H1 (cell line): Measurements from ENCODE around the gene SYNJ2. TPM values are rescaled to one million over a fixed set of nuclear protein-coding genes. Genes with fewer than 3 reads are reported as not detected.

Source experiments
- PHF8 ChIP-seq: fragments of 200-600 bp; sonication (generic); conservative IDR thresholded peaks from 2 replicates; pipeline ENCODE4 v1.7.1; 2012; ENCODE audit warnings: low read depth, mild to moderate bottlenecking, inconsistent platforms, low read length, moderate library complexity
- polyA plus RNA-seq, 7 experiments: library from polyadenylated mRNA; depleted of rRNA in 3 of 7; stranded (reverse) in 5 of 7; unstranded in 2 of 7; fragments of >200 nt in 5 of 7; fragments of 200-250 nt in 2 of 7; gene quantifications; 1 replicate in 5 of 7; 2 replicates in 1 of 7; 4 replicates in 1 of 7; pipeline versions ENCODE4 v1.2.1 to v1.2.3, GENCODE V29; 2011 to 2013; ENCODE audit warnings: missing spikeins in 2 of 7, mixed read lengths in 2 of 7
- total RNA-seq: library from RNA; stranded (reverse); fragmentation: NEBNext Ultra II Directional; extraction: Animal tissue kit (Norgen Biotek cat#: 25700); gene quantifications from 2 replicates; pipeline ENCODE4 v1.2.1, GENCODE V29; 2021

Gene SYNJ2
- total and polyA plus RNA-seq, 2 of the 8 experiments (the other 6 are each of a cell fraction or from before 2014, with no cell fraction given): 3.7 to 13.9 TPM

- TF ChIP-seq PHF8: no peak
- TF ChIP-seq, all 59 proteins: peak for 0
Observed at GRCh38 chr6:158051968-158052367, 70.3 kb downstream of the SYNJ2 start (continued).
